Right atrium auricular region (tissue), 2 donors: ENCODE results near the gene NECAB2. TPM values are rescaled to one million over a fixed set of nuclear protein-coding genes. Genes with fewer than 3 reads are reported as not detected.

Source experiments
- DNase-seq: peaks from one replicate; pipeline ENCODE4 v3.0.0-alpha.2; 2019; ENCODE audit warnings: low spot score
- H3K27ac ChIP-seq, 2 donors: fragments of 200-600 bp; sonication (generic); 1 replicate in 1 of 2; 2 replicates in 1 of 2; pipeline ENCODE4 v1.5.1; 2016 to 2019
- H3K27me3 ChIP-seq, 2 donors: fragments of 200-600 bp; sonication (generic); one replicate each; pipeline versions ENCODE4 v1.5.1 to v1.6.0; 2017 to 2019
- H3K36me3 ChIP-seq: fragments of 200-600 bp; sonication (generic); one replicate; pipeline ENCODE4 v1.5.1; 2016
- H3K4me1 ChIP-seq, 2 donors: fragments of 200-600 bp; sonication (generic); one replicate each; pipeline versions ENCODE4 v1.5.1 to v1.6.0; 2017 to 2019
- H3K4me3 ChIP-seq, 2 donors: fragments of 200-600 bp; sonication (generic); 1 replicate in 1 of 2; 2 replicates in 1 of 2; pipeline ENCODE4 v1.5.1; 2017 to 2019; ENCODE audit warnings: mild to moderate bottlenecking in 1 of 2, moderate library complexity in 1 of 2
- H3K9me3 ChIP-seq, 2 donors: fragments of 200-600 bp; sonication (generic); one replicate each; pipeline ENCODE4 v1.5.1; 2019
- CTCF ChIP-seq, 2 donors: fragments of 200-600 bp; sonication (generic); IDR thresholded peaks; one replicate each; pipeline ENCODE4 v1.5.1; 2019; ENCODE audit warnings: antibody characterized with exemption in 2 of 2
- total RNA-seq, 2 donors: library from RNA; depleted of rRNA; stranded (reverse); fragments of >200 nt; gene quantifications; one replicate each; pipeline ENCODE4 v1.1.0, GENCODE V29; 2016

The NECAB2 gene
- total RNA-seq, 2 donors from 2014 or later, result 0.71 TPM; not detected in 1

- no peak for TF ChIP-seq CTCF (IDR thresholded peaks at IDR 0.05)
- DNase-seq, result no peak
- Histone ChIP-seq H3K9me3 (peaks cover 0 to 11% of the 10 kb centered on the region in 2 donors), H3K27me3 (no peaks in the 10 kb centered on the region), H3K4me1 (no peaks in the 10 kb centered on the region), H3K27ac (no peak overlapping the region), H3K4me3 (no peak overlapping the region), H3K36me3 (no peaks in the 10 kb centered on the region)
Observed at GRCh38 chr16:84034516-84034915, 66.5 kb downstream of the NECAB2 start.

GRCh38 chr16:84036131-84036530, 68.1 kb downstream of the NECAB2 start:
- Histone ChIP-seq H3K9me3 (peaks cover 0 to 11% of the 10 kb centered on the region in 2 donors), H3K27ac (no peak overlapping the region), H3K36me3 (no peaks in the 10 kb centered on the region), H3K4me1 (no peaks in the 10 kb centered on the region), H3K4me3 (no peak overlapping the region), H3K27me3 (no peaks in the 10 kb centered on the region)
- no peak for TF ChIP-seq CTCF (IDR thresholded peaks at IDR 0.05)
- DNase-seq, result no peak

GRCh38 chr16:84036982-84037425, 69.0 kb downstream of the NECAB2 start:
- Histone ChIP-seq H3K27me3 (no peaks in the 10 kb centered on the region), H3K4me1 (no peaks in the 10 kb centered on the region), H3K36me3 (no peaks in the 10 kb centered on the region), H3K9me3 (peaks cover 0 to 11% of the 10 kb centered on the region in 2 donors), H3K27ac (no peak overlapping the region), H3K4me3 (no peak overlapping the region)
- no peak for DNase-seq
- TF ChIP-seq CTCF (IDR thresholded peaks at IDR 0.05), result no peak

DNA sequence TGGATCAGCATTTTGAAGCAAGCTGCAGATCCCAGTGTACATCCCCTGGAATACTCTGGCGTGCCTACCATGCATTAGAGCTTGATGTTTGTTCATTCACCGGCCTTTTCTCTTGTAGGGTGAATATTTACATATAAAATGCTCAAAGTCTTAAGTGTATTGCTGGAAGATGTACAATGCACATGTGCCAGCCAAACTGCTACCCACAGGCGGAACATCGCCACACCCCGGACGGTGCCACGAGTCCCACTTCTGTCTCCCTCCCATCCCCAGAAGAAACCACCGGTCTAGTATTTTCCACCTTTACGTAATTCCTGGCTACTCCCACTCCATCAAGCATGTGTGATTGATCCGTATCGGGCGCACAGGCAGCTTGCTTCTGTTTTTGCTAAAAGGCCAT, 70.4 kb downstream of the NECAB2 start:
- Histone ChIP-seq H3K4me3 (no peak overlapping the region), H3K27ac (no peak overlapping the region), H3K4me1 (peaks cover 0 to 3% of the 10 kb centered on the region in 2 donors), H3K27me3 (no peaks in the 10 kb centered on the region), H3K36me3 (no peaks in the 10 kb centered on the region), H3K9me3 (peaks cover 0 to 11% of the 10 kb centered on the region in 2 donors)
- TF ChIP-seq CTCF (IDR thresholded peaks at IDR 0.05), result no peak
- DNase-seq, result no peak

GRCh38 chr16:84039696-84040095, 71.7 kb downstream of the NECAB2 start:
- H3K4me3 ChIP-seq, result no peak overlapping the region
- no peak for DNase-seq
- H3K27me3 ChIP-seq, result no peaks in the 10 kb centered on the region
- H3K27ac ChIP-seq, result no peak overlapping the region
- H3K36me3 ChIP-seq, result no peaks in the 10 kb centered on the region
- peaks cover 0 to 11% of the 10 kb centered on the region in 2 donors for H3K9me3 ChIP-seq
- TF ChIP-seq CTCF (IDR thresholded peaks at IDR 0.05), result no peak
- H3K4me1 ChIP-seq, result peaks cover 0 to 8% of the 10 kb centered on the region in 2 donors

- no peak overlapping the region for H3K4me3 ChIP-seq
- no peak for DNase-seq
Observed at GRCh38 chr16:84040226-84040822, 72.3 kb downstream of the NECAB2 start.

More at GRCh38 chr16:84040226-84040822, 72.3 kb downstream of the NECAB2 start:
- Histone ChIP-seq H3K36me3 (no peaks in the 10 kb centered on the region), H3K27me3 (no peaks in the 10 kb centered on the region), H3K9me3 (peaks cover 0 to 11% of the 10 kb centered on the region in 2 donors), H3K27ac (no peak overlapping the region), H3K4me1 (peaks cover 0 to 8% of the 10 kb centered on the region in 2 donors)
- no peak for TF ChIP-seq CTCF (IDR thresholded peaks at IDR 0.05)
